ENCODE measurements around the gene PRM3.

DNA sequence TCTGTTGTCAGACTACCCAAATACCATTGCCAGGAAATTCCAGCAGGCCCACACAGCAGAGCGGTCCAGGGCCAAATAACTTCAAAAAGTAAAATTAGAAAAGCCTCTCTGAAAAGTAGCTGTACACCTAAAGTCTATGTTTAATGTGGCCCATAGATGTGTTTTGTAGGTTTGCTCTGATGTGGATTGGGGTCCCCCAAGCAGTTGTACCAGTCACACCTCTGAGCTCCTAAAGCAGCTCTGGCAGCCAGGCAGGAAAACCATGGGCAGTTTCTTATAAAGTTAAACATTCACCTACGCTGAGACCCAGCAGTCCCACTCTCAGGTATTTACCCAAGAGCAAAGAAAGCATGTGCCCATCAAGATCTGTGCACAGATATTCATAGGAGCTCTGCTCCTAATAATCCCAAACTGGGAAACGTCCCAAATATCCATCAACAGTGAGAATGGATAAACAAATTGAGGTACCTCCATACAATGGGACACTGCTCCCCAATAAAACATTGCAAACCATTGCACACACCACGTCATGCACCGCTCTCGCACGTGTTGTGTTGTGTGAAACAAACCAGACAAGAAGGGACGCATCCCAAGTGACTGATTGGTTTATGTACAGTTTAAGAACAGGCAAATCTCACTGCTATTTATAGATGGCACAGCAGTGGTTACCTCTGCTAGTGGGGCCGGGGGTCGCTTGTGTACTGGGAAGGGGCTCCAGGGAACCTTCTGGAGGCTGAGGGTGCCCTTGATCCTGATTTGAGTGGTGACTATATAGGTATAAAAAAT, 23.5 kb upstream of the PRM3 start:
- TF ChIP-seq, protein P1, sequence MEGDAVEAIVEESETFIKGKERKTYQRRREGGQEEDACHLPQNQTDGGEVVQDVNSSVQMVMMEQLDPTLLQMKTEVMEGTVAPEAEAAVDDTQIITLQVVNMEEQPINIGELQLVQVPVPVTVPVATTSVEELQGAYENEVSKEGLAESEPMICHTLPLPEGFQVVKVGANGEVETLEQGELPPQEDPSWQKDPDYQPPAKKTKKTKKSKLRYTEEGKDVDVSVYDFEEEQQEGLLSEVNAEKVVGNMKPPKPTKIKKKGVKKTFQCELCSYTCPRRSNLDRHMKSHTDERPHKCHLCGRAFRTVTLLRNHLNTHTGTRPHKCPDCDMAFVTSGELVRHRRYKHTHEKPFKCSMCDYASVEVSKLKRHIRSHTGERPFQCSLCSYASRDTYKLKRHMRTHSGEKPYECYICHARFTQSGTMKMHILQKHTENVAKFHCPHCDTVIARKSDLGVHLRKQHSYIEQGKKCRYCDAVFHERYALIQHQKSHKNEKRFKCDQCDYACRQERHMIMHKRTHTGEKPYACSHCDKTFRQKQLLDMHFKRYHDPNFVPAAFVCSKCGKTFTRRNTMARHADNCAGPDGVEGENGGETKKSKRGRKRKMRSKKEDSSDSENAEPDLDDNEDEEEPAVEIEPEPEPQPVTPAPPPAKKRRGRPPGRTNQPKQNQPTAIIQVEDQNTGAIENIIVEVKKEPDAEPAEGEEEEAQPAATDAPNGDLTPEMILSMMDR (IDR thresholded peaks at IDR 0.05) = no peak
- TF ChIP-seq EZH2phosphoT487 (IDR thresholded peaks at IDR 0.05) (no peak), EZH2 (IDR thresholded peaks at IDR 0.05) (no peak)
